GM19455 (cell line): ENCODE data around the gene TMEM178B.
"Not testable (repeated sequence)": the region's sequence is repeated elsewhere in the genome, so short reads cannot be mapped to it uniquely, and the experiment has no call there.

ENCODE experiments used
- ATAC-seq: cut with Tn5 transposase; IDR thresholded peaks from one replicate; pipeline ENCODE4 v1.9.1; 2021; ENCODE audit not compliant: unreplicated experiment

Gene TMEM178B

GRCh38 chr7:141142058-141142457 is 68.2 kb downstream of the TMEM178B start:
- ATAC-seq: no peak

GRCh38 chr7:141144921-141145629 is 71.2 kb downstream of the TMEM178B start:
- ATAC-seq: no peak

- ATAC-seq: no peak
Measured at GRCh38 chr7:141145630-141145982, 71.7 kb downstream of the TMEM178B start.

- ATAC-seq: no peak
Measured at GRCh38 chr7:141147482-141147881, 73.6 kb downstream of the TMEM178B start.

GRCh38 chr7:141150465-141150864 is 76.6 kb downstream of the TMEM178B start:
- no peak for ATAC-seq

GRCh38 chr7:141151746-141152145 is 77.9 kb downstream of the TMEM178B start:
- ATAC-seq: no peak

- ATAC-seq: no peak
Measured at GRCh38 chr7:141153231-141153630, 79.4 kb downstream of the TMEM178B start.

GRCh38 chr7:141154131-141154732 is 80.4 kb downstream of the TMEM178B start:
- no peak for ATAC-seq

- no peak for ATAC-seq
Measured at GRCh38 chr7:141156407-141156806, 82.5 kb downstream of the TMEM178B start.

GRCh38 chr7:141157138-141157765 is 83.4 kb downstream of the TMEM178B start:
- no peak for ATAC-seq

GRCh38 chr7:141158561-141158960 is 84.7 kb downstream of the TMEM178B start:
- peak; percentile 84 for ATAC-seq

GRCh38 chr7:141160246-141160860 is 86.5 kb downstream of the TMEM178B start:
- no peak for ATAC-seq

GRCh38 chr7:141161550-141162535 is 88.0 kb downstream of the TMEM178B start:
- no peak for ATAC-seq

GRCh38 chr7:141165521-141165920 is 91.7 kb downstream of the TMEM178B start:
- no peak for ATAC-seq

GRCh38 chr7:141166926-141167325 is 93.1 kb downstream of the TMEM178B start:
- no peak for ATAC-seq

GRCh38 chr7:141167381-141167964 is 93.6 kb downstream of the TMEM178B start:
- ATAC-seq: no peak

- ATAC-seq: not testable (repeated sequence)
Measured at GRCh38 chr7:141169157-141169556, 95.3 kb downstream of the TMEM178B start.

- ATAC-seq: not testable (repeated sequence)
Measured at GRCh38 chr7:141175728-141176127, 101.9 kb downstream of the TMEM178B start.

GRCh38 chr7:141177120-141177519 is 103.3 kb downstream of the TMEM178B start:
- not testable (repeated sequence) for ATAC-seq

- ATAC-seq: no peak
Measured at GRCh38 chr7:141178486-141179135, 104.7 kb downstream of the TMEM178B start.
